Loucy (cell line): ENCODE data around the gene CELA2B.
"Not testable (repeated sequence)": the region's sequence is repeated elsewhere in the genome, so short reads cannot be mapped to it uniquely, and the experiment has no call there.

Experiments used
- CTCF ChIP-seq: fragments of 200-600 bp; sonication (generic); conservative IDR thresholded peaks from 2 replicates; pipeline ENCODE4 v1.5.1; 2014; ENCODE audit warnings: mild to moderate bottlenecking, antibody characterized with exemption, low read length
- EZH2phosphoT487 ChIP-seq: fragments of 200-600 bp; IDR thresholded peaks from 2 replicates; pipeline ENCODE4 v1.6.1; 2018; ENCODE audit warnings: antibody characterized with exemption, mild to moderate bottlenecking, moderate library complexity, borderline replicate concordance

DNA sequence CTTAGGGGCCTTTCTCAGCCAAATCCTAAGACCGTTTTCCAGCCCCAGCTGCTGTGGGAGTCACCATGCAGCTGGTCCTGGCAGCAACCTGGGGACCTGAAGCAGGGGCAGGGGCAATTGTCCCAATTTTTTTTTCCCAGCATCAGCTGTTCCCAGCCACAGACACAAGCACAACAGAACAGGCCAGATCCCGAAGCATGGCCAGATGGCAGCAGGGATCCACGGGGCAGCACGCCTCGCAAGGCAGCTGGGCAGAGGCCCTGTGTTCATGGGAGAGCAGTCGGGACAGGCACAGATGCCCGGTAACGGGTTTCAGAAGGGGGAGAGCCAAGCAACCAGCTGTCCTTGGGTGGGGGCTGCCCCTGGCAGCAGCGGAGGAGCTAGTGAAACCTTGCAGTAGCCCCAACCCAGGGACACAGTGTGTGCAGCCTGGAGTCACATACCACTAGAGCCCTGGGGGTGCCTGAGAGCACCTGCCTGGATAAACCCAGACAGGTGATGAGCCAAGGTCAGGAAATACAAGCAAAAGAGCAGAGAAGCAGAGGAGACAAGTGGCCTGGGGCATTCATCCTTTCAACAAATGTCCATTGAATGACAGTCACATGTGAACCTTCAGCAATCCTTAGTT lies 6.0 kb upstream of the CELA2B start:
- not testable (repeated sequence) for TF ChIP-seq CTCF, EZH2phosphoT487
